ENCODE measurements around the gene GDF2. TPM values are rescaled to one million over a fixed set of nuclear protein-coding genes. Genes with fewer than 3 reads are reported as not detected.
A peak's percentile ranks its signal among the peaks of the same experiment; 100 is the strongest.

GDF2 gene
- total RNA-seq, 1 donor from 2014 or later, result not detected

- peak; percentile 89 for DNase-seq (ENCODE audit: low spot score)
These were observed 10.2 kb upstream of the GDF2 start for GRCh38 chr10:47311932-47312662.

- no peak for DNase-seq (ENCODE audit: low spot score)
These were observed 9.6 kb upstream of the GDF2 start for GRCh38 chr10:47312663-47312995.

- DNase-seq (ENCODE audit: low spot score), result no peak
These were observed 7.8 kb upstream of the GDF2 start for GRCh38 chr10:47314416-47314970.

GRCh38 chr10:47315421-47315820 is 6.8 kb upstream of the GDF2 start:
- DNase-seq (ENCODE audit: low spot score), result no peak

GRCh38 chr10:47316131-47316530 is 6.1 kb upstream of the GDF2 start:
- DNase-seq (ENCODE audit: low spot score), result no peak

- no peak for DNase-seq (ENCODE audit: low spot score)
These were observed 5.0 kb upstream of the GDF2 start for GRCh38 chr10:47317251-47317650.

GRCh38 chr10:47318706-47319105 is 3.5 kb upstream of the GDF2 start:
- DNase-seq (ENCODE audit: low spot score), result no peak

GRCh38 chr10:47319784-47320183 is 2.5 kb upstream of the GDF2 start:
- no peak for DNase-seq (ENCODE audit: low spot score)

GRCh38 chr10:47320812-47321211 is 1.4 kb upstream of the GDF2 start:
- no peak for DNase-seq (ENCODE audit: low spot score)

- no peak for DNase-seq (ENCODE audit: low spot score)
These were observed 596 bp upstream of the GDF2 start for GRCh38 chr10:47321521-47322195.

GRCh38 chr10:47323087-47323486 is 833 bp downstream of the GDF2 start:
- DNase-seq (ENCODE audit: low spot score), result no peak

GRCh38 chr10:47323636-47324296 is 1.5 kb downstream of the GDF2 start:
- no peak for DNase-seq (ENCODE audit: low spot score)

GRCh38 chr10:47325303-47326291 is 3.3 kb downstream of the GDF2 start:
- DNase-seq (ENCODE audit: low spot score), result no peak

GRCh38 chr10:47326306-47326926 is 4.2 kb downstream of the GDF2 start:
- DNase-seq (ENCODE audit: low spot score), result no peak

GRCh38 chr10:47326927-47327330 is 4.7 kb downstream of the GDF2 start:
- no peak for DNase-seq (ENCODE audit: low spot score)

- no peak for DNase-seq (ENCODE audit: low spot score)
These were observed 7.6 kb downstream of the GDF2 start for GRCh38 chr10:47329855-47330254.

GRCh38 chr10:47330366-47330765 is 8.1 kb downstream of the GDF2 start:
- no peak for DNase-seq (ENCODE audit: low spot score)

GRCh38 chr10:47330804-47331203 is 8.6 kb downstream of the GDF2 start:
- DNase-seq (ENCODE audit: low spot score), result no peak

- DNase-seq (ENCODE audit: low spot score), result no peak
These were observed 9.2 kb downstream of the GDF2 start for GRCh38 chr10:47331491-47331890.

- DNase-seq (ENCODE audit: low spot score), result no peak
These were observed 9.7 kb downstream of the GDF2 start for GRCh38 chr10:47331954-47332353.

- no peak for DNase-seq (ENCODE audit: low spot score)
These were observed 10.1 kb downstream of the GDF2 start for GRCh38 chr10:47332371-47332770.
